GM15510 (cell line): ENCODE data around the gene KCNQ5.

Experiments
- POLR2A ChIP-seq: IDR thresholded peaks from 3 replicates; pipeline ENCODE4 v1.6.1; 2011; ENCODE audit warnings: borderline replicate concordance; ENCODE audit not compliant: insufficient read length; ENCODE audit errors: extremely low read depth

The KCNQ5 gene

DNA sequence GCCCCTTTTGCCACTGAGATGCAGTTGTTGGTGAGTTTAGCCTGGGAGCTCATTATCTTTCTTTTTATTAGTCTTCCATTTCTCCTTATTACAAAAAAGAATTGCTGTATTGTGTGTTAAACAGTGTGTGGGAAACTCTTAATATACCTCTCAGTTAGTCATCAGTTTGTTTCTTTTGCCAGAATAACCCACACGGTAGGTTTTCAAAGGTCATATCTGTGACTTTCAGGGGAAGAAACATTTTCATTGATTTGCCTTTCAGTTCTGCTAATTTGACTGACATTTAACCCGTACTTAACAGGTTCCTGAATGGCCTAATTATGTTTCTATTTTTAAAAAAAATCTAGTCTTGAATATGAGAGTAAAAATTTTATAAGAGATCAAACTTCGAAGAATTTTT, 458.1 kb downstream of the KCNQ5 start:
- no peak for TF ChIP-seq POLR2A

DNA sequence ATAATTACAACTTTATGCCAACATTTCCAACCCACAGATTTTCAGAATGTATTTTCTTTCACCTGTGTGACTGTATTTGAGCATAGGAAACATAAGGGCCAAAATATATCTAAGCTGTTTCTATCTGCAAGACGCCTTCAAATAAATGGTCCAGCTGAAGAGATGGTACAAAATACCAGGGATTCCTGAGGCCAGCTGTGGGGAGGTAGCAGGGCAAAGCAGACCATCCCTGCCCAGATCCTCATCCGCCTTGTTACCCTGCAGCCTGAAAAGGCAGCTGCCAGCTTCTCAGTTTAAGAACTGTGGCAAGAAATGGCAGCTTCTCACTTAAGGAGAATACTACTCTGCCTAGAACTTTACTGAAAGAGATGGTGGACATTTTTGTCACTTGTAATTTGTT, 460.1 kb downstream of the KCNQ5 start:
- TF ChIP-seq POLR2A: no peak

DNA sequence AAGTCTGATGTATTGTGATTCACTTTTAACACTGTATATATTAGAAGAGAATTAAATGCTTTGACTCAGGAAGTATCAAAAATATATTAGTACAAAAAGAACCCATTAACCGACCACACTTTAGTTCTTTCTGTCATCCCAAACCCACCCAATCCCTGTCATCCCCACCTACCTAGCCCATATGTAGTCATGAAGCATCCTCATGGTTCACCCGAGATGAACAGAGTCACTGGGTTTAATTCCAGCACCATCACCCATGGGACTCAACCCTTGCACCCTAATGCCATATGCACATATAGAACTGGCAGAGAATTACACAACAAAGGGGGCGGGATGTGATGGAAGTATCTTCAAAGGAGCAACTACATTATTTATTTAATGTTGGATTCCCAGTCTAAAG, 462.0 kb downstream of the KCNQ5 start:
- no peak for TF ChIP-seq POLR2A

DNA sequence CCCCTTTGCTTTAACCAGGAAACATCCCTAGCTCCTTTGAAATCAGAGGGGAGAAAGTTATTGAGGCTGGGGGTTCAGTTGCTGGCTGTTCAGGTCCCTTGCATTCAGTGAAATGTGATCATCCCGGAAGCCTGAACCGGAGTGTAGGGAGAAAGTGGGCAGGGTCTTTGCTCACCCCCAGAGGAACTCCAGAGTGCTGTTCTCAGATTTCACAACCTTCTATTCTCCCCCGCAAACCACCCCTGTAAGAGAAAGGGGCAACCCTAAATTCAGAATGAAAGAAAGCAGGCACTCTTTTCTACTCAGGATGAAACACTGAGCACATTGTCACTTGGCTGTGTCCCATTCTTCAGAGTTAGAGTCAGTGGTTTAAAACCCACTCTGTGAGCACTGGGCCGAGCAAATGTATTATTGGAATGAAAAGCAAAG, 463.6 kb downstream of the KCNQ5 start:
- TF ChIP-seq POLR2A: no peak

DNA sequence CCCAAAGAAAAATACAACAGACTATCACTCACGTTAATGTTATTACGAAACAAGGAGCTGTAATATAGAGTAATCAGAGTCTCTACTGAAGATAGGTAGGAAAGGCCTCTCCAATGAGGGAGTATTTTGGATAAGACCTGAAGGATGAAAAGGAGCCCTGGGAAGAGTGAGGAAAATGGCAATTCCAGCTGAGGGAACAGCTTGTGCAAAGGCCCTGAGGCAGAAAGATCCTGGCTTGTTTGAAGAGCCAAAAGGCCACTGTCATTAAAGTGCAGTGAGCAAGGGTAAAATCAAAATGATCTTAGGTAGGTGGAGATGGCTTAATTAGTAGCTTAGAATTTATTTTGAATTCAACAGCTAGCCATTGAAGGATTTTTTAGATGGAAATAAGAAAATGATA, 464.9 kb downstream of the KCNQ5 start:
- no peak for TF ChIP-seq POLR2A

DNA sequence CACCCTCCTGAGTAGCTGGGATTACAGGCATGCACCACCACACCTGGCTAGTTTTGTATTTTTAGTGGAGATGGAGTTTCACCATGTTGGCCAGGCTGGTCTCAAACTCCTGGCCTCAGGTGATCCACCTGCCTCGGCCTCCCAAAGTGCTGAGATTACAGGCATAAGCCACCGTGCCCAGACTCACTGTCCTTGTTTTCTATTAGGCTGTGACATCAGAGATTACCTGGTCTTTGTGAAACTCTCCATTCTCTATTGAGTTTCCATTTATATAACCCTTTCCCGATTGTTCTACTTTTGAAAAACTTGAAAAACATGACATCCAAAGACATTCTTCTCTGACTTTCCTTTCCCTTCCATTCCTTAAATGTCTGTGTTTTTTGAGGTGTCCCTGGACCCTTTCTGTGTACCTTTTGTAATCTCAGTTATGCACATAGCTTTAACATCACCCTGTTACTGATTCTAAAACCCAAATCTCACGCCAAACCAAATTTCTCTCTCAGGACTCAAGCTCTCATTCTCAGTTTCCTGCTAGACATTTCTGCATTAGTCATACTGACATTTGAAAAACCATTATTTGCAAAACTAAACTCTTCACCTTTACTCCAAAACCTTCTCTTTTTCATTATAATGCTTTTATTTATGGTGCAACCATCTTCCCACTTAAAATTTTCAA, 466.4 kb downstream of the KCNQ5 start:
- no peak for TF ChIP-seq POLR2A

DNA sequence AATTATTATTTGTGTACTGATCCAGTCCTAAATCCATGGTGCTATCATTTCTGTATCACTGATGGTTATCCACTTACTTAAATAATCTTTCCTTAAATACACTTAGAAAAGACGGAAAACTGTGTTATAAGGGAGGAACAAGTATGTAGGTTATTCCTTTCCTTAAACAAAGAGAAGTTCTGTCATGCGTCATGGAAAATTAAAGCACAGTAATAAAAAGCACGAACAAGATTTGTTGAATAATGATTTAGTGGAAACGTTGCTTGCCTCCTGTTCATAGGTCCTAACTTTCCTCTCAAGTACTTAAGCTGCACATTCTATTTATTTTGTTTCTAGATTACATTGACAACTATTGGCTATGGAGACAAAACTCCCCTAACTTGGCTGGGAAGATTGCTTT, 483.1 kb downstream of the KCNQ5 start:
- no peak for TF ChIP-seq POLR2A

DNA sequence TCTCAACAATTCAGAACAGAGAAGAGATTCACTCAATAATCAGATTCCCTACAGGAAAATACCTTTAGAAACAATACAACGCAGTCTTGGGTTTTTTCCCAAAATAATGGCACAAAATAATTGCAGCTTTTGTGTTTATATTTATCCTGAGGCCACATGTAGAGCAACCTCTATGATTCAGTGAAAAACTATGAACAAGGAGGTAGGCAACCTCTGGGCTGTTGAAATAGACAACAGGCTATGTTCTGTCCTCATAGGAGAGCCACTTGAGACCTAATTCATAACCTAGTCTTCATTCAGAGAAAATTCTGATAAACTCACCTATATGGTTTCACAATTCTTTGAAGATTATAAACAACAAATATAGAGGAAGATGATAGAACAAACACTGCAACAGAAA, 485.2 kb downstream of the KCNQ5 start:
- TF ChIP-seq POLR2A: no peak

DNA sequence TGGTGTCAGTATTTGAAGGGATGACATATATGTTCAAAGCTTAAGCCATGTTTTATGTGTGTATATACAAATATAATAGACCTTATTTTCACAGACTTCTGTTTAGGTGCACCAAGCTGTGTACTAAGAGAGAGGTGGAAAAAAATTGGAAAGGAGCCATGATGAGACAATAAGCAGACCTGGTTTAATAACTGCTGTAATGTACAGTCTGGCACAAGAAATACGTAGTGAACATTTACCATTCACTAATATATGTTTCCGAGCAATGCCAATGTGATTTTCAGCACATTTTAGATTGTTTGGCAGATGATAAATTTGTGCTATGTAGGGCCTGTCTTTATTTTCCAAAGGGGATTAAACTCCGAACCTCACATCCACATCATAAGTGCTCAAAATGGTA, 487.1 kb downstream of the KCNQ5 start:
- TF ChIP-seq POLR2A: no peak

DNA sequence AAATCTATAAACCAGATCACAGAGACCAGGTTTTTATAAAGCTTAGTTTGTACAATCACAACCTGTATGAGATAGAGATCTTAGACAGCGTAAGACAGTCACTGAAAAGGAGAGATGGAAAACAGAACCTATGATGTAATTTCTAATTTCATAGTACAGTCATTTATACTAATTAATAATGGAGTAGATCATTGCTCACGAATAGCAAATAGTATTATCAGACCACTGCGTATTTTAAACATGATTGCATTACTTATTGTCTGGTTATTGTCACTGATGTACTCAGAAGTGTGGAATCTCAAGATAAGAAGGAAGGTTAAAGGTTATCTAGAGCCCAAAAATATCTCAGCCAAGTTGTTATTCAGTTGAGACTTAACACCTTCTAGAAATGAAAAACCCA, 487.8 kb downstream of the KCNQ5 start:
- no peak for TF ChIP-seq POLR2A

DNA sequence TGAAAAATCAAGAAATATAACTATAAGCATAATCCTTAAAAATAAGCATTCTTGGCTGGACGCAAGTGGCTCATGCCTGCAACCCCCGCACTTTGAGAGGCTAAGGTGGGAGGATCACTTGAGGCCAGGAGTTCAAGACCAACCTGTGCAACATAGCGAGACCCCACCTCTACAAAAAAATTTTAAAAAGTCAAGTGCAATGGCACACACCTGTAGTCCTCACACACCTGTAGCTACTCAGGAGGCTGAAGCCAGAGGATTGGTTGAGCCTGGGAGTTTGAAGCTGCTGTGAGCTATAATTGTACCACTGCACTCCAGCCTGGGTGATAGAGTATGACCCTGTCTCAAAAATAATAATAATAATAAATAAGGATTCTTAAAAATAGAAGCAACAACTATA, 494.5 kb downstream of the KCNQ5 start:
- no peak for TF ChIP-seq POLR2A

DNA sequence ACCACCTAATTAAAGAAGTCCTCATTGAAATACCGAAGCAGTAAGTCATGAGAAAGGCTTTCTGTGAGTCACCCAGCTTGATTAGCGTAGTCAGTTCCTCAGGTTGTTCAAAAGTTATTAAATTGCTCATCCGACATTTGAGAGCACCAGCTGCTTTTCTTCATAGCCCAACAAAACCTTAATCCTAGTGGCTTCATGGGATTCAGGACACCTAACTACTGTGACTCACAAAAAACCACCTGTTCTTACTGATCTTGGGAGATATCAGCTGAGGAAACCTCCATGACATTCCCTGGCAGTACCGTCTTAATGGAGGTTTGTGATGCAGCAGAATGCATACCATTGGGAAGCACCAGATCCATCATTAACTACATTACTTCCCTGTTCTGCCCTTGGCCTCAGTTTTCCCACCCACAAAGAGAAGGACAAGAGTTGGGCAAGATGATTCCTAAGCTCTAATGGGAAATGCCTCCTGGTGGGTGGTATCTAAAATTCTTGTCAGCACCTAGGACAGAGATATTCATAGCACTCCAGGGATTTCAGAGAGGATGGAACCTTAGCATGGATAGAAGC, 499.6 kb downstream of the KCNQ5 start:
- no peak for TF ChIP-seq POLR2A

DNA sequence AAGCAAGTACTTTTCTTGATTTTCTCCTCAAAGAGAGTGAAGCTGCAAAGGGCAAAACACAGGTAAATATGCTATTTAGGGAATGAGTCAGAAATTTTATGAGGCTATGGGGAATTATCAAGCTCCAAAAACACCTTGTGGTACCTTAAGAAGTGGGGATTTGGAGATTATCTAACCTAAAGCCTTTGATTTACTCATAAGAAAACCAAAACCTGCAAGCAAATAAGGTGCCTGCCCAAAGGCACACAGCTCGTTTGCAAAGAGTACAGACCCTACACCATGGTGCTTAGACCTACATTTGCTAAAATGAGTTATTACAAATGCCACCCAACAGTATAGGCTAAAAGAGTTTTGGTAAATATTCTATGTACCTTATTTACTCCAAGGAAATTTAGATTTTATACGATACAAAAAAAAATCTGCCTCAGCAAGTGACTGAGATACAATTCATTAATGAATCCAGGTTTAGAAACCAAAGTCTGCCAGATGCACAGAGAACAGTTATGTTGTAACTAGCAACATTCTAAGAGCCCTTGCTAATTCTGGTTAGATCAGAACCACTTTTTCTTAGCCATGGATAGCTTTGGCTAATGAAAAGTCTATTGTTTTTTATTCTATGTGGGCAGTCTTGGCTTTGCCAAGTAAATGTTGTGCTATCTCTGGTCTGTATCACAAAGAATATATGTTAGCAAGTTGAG, 501.9 kb downstream of the KCNQ5 start:
- TF ChIP-seq POLR2A: no peak

DNA sequence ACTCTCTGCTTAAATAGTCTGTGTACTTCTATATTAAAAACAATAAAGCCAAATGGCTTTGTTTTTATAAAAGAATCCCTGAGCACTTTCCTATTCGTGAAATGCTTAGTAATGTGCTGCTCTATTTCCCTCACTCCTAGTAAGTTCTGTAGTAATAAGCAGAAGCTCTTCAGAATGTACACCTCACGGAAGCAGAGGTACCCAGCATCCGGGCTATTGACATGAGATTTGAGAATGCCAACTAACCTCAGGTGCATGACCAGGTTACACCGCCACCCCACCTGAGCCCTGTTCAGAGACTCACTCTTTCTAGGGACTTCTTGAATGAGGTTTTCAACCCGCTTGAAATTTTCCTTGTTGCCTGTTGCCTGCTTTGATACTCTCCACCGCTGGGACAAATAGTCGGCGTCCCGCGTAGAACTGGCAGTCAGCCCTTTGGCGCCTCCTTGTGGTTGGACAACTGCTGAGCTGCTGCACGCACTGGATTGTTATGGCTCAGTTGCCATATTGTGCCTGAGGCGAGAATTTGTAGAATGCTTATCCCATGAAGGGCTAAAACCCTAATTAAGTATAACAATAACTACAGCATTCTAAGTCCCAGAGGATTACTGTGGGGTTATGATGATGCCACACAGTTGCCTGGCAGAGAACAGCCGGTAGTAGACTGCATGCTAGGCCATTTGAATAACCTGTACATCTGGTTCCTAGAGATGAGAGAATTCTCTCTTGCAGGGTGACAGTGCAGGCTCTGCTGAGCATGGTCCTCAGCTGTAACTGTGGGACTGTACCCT, 508.0 kb downstream of the KCNQ5 start:
- no peak for TF ChIP-seq POLR2A

DNA sequence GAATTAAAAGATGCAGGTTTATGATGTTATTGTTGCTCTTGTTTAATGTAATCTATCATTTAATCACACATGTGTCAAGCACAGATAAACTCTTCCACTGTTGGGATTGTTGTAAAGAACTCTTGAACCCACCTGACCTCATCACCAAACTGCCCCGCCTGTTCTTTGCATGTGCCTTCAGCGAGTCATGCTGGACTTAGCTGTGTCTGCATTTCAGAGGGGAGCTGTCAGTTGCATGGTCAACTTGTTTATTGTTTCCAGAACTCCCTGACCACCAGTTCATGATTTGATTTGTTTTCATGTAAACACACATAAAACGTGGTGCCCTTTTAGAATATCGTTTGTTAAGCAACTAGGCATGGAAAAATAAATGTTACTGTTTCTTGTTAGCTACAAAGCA, 509.8 kb downstream of the KCNQ5 start:
- no peak for TF ChIP-seq POLR2A
